Cortex of kidney (tissue), 1 donor: ENCODE measurements around the gene PBOV1.

Source experiments
- DNase-seq: peaks from one replicate; lab custom pipeline; 2025; lab: John Stamatoyannopoulos, UW

The PBOV1 gene

DNA sequence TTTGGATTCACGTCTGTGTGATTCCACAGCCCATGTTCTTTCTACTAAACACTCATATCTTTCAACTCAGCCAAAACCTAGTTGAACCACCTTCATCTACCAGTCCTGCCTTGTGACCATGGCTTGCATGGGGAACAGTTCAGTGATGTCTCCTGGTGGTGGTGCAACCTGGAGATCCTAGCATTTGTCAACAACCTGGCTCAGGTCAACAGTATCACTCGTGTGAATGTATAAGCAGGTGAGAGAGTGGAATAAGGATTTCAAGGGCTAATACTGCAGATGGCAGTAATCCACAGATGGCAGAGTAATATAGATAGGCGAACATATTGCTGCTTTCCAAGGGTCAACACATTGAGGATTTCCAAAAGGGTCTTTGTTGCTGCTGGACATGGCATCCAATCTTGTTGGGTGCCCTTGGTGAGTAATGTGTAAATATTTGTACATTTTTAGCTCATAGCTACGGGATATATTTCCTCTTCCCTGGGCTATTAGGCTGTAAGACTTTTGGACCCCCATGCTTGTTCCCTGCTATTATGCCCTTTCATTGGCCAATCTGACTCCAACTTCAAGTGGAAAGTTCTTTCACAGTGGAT is 13.4 kb downstream of the PBOV1 start:
- DNase-seq: no peak

DNA sequence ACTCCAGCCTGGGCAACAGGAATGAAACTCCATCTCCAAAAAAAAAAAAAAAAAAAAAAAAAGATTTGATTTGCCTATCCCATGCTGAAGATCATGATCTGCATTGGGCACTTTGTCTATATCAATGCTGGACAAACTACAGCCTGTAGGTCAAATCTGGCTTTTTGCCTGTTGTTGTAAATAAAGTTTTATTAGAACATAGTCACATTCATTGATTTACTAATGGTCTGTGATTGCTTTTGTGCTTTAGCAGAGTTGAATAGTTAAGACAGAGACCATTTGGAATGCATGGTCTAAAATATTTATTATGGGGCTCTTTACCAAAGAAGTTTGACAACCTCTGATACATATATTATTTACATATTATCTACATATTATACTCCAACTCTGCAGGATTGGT is 14.0 kb downstream of the PBOV1 start:
- no peak for DNase-seq

- no peak for DNase-seq
Measured at GRCh38 chr6:138203315-138203714, 15.0 kb downstream of the PBOV1 start.

DNA sequence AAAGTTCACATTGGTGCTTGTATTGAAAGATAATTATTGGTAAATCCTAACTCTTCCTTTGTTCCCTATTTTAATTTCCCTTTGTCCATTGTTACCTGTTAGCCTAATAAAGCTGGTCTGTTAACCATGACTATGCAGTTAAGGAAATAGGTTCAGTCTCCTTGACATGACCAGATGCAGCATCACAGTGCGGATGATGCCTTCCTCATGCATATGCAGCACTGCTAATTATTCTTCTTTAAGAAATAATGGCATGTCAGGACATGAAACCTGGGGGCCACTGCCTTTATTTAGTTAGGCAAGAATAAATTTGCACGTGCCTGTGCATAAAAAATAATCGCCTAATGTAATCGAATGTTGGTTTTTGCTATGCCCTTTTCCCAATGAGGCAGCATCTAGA is 16.5 kb downstream of the PBOV1 start:
- no peak for DNase-seq

- DNase-seq: no peak
Measured at GRCh38 chr6:138198430-138199091, 19.7 kb downstream of the PBOV1 start.

DNA sequence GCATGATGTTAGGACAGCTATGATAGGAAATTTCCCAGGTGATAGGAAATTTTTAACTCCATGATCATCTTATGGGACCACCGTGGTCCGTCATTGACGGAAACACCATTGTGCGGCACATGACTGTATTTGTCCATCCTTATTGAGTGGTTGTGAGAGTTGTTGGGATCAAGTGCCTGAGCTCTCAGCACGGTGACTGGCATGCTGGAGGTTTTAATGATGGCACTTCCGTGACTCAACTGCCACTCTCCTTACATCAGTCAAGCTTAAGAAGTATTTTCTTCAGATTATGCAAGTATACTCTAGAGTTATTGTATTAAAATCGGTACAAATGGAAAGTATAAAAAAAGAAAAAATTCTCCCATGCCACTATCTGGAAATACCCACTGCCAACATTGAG is 20.7 kb downstream of the PBOV1 start:
- no peak for DNase-seq

GRCh38 chr6:138196122-138196738 is 22.1 kb downstream of the PBOV1 start:
- DNase-seq: no peak

- no peak for DNase-seq
Measured at GRCh38 chr6:138194287-138194686, 24.0 kb downstream of the PBOV1 start.

- DNase-seq: no peak
Measured at GRCh38 chr6:138188278-138188941, 29.9 kb downstream of the PBOV1 start.

GRCh38 chr6:138187156-138187555 is 31.1 kb downstream of the PBOV1 start:
- no peak for DNase-seq

- no peak for DNase-seq
Measured at GRCh38 chr6:138184230-138184629, 34.1 kb downstream of the PBOV1 start.

GRCh38 chr6:138183790-138184134 is 34.5 kb downstream of the PBOV1 start:
- no peak for DNase-seq

DNA sequence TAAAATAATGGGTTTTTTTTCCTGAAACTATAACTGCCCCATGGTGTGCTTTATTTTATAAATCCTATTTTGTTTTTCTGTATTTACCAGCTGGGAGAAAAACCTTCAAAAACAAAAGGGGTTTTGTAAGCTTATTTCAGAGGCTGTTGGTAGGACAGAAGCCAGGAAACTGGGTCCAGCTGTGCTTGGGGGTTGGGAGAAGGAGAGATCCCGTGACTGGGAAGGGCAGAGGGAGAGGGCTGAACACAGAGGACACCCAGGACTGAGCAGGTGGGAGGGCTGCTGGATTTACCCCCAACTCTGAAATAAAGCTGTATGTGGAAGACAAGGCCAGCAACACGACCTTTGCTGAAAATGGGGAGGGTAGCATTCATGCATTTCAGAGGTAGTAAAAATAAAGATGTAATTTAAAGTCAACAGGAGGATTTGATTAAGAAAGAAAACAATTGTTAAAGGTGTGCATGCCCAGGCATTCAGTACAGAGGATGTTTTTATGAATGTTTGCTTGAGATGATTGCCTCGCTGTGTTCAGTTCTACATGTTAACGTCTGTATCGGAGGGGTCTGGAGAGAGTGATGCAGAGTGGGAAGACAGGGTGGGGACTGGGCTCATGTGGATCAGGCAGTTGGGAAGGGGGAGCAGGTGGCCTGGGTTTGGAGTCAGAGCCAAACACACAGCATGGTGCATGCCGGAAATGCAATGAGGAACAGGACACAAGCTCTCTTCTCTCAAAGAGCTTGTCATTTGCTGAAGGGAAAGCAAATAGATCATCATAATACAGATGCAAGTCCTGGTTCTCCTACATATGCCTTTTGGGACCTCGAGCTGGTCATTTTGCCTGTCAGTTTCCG is 35.1 kb downstream of the PBOV1 start:
- DNase-seq: no peak

DNA sequence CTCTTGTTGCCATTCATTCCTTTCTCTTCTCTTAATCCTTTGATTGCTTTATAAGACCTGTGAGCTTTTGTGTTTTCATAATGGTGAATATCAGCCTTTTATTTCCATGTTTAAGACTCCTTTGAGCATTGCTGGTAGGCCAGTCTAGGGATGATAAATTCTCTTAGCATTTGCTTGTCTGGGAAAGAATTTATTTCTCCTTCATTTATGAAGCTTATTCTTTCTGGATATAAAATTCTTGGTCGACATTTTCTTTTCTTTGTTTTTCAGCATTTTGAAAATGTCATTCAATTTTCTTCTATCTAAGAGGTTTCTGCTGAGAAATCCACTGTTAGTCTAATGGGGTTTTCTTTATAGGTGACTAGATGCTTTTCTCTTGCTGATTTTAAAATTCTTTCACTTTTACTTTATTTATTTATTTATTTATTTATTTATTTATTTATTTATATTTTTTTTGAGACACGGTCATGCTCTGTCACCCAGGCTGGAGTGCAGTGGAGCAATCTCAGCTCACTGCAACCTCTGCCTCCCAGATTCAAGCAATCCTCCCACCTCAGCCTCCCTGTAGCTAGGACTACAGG is 41.5 kb downstream of the PBOV1 start:
- no peak for DNase-seq

DNA sequence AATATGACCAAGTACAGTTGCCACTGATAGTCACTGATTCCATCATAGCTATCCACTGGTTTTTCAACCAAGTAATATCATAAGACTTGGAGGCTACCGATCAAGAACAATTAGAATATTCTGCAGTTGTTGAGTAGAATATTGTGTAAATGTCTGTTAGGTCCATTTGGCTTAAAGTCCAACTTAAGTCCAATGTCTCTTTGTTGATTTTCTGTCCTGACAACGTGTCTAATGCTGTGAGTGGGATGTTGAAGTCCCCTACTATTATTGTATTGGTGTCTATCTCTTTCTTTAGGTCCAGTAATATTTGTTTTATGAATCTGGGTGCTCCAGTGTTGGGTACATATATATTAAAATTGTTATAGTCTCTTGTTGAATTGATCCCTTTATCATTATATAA is 42.7 kb downstream of the PBOV1 start:
- no peak for DNase-seq
